NCI-H510A (cell line): ENCODE measurements around the gene AP2A2.

Experiments
- DNase-seq: peaks from one replicate; lab custom pipeline; 2025; lab: John Stamatoyannopoulos, UW

Gene AP2A2

GRCh38 chr11:925496-926301 is at the start of gene AP2A2:
Gene AP2A2 (plus strand): TSS chr11:925870. CDS start chr11:926022, 152 bp downstream.
- peak; percentile 79 for DNase-seq

- DNase-seq = no peak
Measured at GRCh38 chr11:876545-876944, 49.1 kb upstream of the AP2A2 start.

- DNase-seq = no peak
Measured at GRCh38 chr11:877565-877964, 48.1 kb upstream of the AP2A2 start.

GRCh38 chr11:880447-880846 is 45.2 kb upstream of the AP2A2 start:
- no peak for DNase-seq

- DNase-seq = no peak
Measured at GRCh38 chr11:882596-882995, 43.1 kb upstream of the AP2A2 start.

- DNase-seq = no peak
Measured at GRCh38 chr11:883527-883926, 42.1 kb upstream of the AP2A2 start.

GRCh38 chr11:884578-885070 is 41.0 kb upstream of the AP2A2 start:
- DNase-seq = no peak

- no peak for DNase-seq
Measured at GRCh38 chr11:886568-886967, 39.1 kb upstream of the AP2A2 start.

GRCh38 chr11:887589-887988 is 38.1 kb upstream of the AP2A2 start:
- DNase-seq = no peak

- no peak for DNase-seq
Measured at GRCh38 chr11:888310-889212, 37.1 kb upstream of the AP2A2 start.

- DNase-seq = no peak
Measured at GRCh38 chr11:889257-889656, 36.4 kb upstream of the AP2A2 start.

GRCh38 chr11:889687-890475 is 35.8 kb upstream of the AP2A2 start:
- no peak for DNase-seq

GRCh38 chr11:890794-891540 is 34.7 kb upstream of the AP2A2 start:
- no peak for DNase-seq

- DNase-seq = no peak
Measured at GRCh38 chr11:893008-893654, 32.5 kb upstream of the AP2A2 start.

GRCh38 chr11:894575-895201 is 31.0 kb upstream of the AP2A2 start:
- DNase-seq = no peak

- DNase-seq = no peak
Measured at GRCh38 chr11:895331-896110, 30.1 kb upstream of the AP2A2 start.

GRCh38 chr11:897253-898142 is 28.2 kb upstream of the AP2A2 start:
- no peak for DNase-seq

GRCh38 chr11:898143-898511 is 27.5 kb upstream of the AP2A2 start:
- DNase-seq = no peak
